HepG2 (cell line): Measurements from ENCODE around the gene RPL41. TPM values are rescaled to one million over a fixed set of nuclear protein-coding genes. Genes with fewer than 3 reads are reported as not detected.

Experiments
- HNF1B ChIP-seq: sonication (generic); formaldehyde crosslinking; IDR thresholded peaks from 2 replicates; pipeline ENCODE4 v1.5.1; 2020; ENCODE audit warnings: mild to moderate bottlenecking, moderate library complexity, missing genetic modification reagents
- MXD1 ChIP-seq: sonication (generic); formaldehyde crosslinking; IDR thresholded peaks from 2 replicates; pipeline ENCODE4 v1.4.0; 2020; ENCODE audit warnings: mild to moderate bottlenecking, missing genetic modification reagents
- SYNCRIP ChIP-seq: fragments of 200-400 bp; formaldehyde crosslinking; IDR thresholded peaks from 2 replicates; pipeline ENCODE4 v1.6.1; 2018; ENCODE audit warnings: mild to moderate bottlenecking, low read depth, low read length; ENCODE audit not compliant: insufficient read depth
- TFE3 ChIP-seq: IDR thresholded peaks from 2 replicates; pipeline ENCODE4 v1.6.1; 2016
- TOE1 ChIP-seq: sonication (generic); formaldehyde crosslinking; IDR thresholded peaks from 2 replicates; pipeline ENCODE4 v1.4.0; 2020; ENCODE audit warnings: mild to moderate bottlenecking, missing genetic modification reagents
- polyA plus RNA-seq, 8 experiments: library from polyadenylated mRNA; depleted of rRNA in 3 of 8; stranded (reverse) in 7 of 8; unstranded in 1 of 8; fragments of >200 nt; fragmentation: Illumina TruSeq in 4 of 8; extraction: Trizol in 4 of 8; gene quantifications; 2 replicates each; pipeline versions ENCODE4 v1.2.1 to v1.2.3, GENCODE V29; 2011 to 2016; ENCODE audit warnings: low read depth in 4 of 8, missing spikeins in 1 of 8, mixed read lengths in 1 of 8; ENCODE audit not compliant: insufficient read depth in 1 of 8
- total RNA-seq, 5 experiments: library from RNA; depleted of rRNA; stranded (reverse); fragments of >200 nt; fragmentation: Illumina TruSeq; extraction: Trizol; gene quantifications; 2 replicates each; pipeline ENCODE4 v1.2.3, GENCODE V29; 2016; ENCODE audit warnings: low read depth in 1 of 5
- TF ChIP-seq, protein P1 (sequence below): sonication (generic); formaldehyde crosslinking; IDR thresholded peaks from 2 replicates; pipeline ENCODE4 v1.9.0; 2021; ENCODE audit warnings: mild to moderate bottlenecking, missing genetic modification reagents
- TF ChIP-seq, protein P2 (sequence below): sonication (generic); formaldehyde crosslinking; IDR thresholded peaks from 2 replicates; pipeline ENCODE4 v1.5.1; 2020; ENCODE audit warnings: mild to moderate bottlenecking, missing genetic modification reagents, borderline replicate concordance
- TF ChIP-seq, protein P3 (sequence below): sonication (generic); formaldehyde crosslinking; IDR thresholded peaks from 2 replicates; pipeline ENCODE4 v1.5.0; 2020; ENCODE audit warnings: mild to moderate bottlenecking, missing genetic modification reagents, moderate library complexity

The RPL41 gene
- total and polyA plus RNA-seq, 2 of the 13 experiments (the other 11 are each of a cell fraction or from before 2014, with no cell fraction given) = 4,012 to 7,670 TPM

DNA sequence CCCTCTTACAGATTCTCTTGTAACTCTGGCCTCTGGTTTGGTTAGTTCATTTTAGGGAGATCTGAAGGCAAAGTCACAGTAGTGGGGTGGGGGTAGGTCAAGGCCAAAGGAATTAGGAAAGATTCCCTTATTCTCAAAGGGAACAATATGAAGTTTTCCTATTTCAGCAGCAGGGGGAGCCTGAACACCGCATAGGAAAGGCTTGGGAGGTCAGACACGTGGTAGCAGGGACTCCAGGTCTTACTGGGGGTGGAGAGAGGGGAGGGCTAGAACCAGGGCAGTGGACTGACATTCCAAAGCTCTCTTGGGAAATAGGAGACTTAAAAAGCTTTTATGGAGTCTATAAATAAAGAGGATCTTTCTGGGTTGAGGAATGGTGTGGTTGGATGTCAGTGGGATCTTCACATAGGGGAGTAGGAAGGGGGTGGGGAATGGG lies 2.9 kb downstream of the RPL41 start (continued):
- TF ChIP-seq, protein P1, sequence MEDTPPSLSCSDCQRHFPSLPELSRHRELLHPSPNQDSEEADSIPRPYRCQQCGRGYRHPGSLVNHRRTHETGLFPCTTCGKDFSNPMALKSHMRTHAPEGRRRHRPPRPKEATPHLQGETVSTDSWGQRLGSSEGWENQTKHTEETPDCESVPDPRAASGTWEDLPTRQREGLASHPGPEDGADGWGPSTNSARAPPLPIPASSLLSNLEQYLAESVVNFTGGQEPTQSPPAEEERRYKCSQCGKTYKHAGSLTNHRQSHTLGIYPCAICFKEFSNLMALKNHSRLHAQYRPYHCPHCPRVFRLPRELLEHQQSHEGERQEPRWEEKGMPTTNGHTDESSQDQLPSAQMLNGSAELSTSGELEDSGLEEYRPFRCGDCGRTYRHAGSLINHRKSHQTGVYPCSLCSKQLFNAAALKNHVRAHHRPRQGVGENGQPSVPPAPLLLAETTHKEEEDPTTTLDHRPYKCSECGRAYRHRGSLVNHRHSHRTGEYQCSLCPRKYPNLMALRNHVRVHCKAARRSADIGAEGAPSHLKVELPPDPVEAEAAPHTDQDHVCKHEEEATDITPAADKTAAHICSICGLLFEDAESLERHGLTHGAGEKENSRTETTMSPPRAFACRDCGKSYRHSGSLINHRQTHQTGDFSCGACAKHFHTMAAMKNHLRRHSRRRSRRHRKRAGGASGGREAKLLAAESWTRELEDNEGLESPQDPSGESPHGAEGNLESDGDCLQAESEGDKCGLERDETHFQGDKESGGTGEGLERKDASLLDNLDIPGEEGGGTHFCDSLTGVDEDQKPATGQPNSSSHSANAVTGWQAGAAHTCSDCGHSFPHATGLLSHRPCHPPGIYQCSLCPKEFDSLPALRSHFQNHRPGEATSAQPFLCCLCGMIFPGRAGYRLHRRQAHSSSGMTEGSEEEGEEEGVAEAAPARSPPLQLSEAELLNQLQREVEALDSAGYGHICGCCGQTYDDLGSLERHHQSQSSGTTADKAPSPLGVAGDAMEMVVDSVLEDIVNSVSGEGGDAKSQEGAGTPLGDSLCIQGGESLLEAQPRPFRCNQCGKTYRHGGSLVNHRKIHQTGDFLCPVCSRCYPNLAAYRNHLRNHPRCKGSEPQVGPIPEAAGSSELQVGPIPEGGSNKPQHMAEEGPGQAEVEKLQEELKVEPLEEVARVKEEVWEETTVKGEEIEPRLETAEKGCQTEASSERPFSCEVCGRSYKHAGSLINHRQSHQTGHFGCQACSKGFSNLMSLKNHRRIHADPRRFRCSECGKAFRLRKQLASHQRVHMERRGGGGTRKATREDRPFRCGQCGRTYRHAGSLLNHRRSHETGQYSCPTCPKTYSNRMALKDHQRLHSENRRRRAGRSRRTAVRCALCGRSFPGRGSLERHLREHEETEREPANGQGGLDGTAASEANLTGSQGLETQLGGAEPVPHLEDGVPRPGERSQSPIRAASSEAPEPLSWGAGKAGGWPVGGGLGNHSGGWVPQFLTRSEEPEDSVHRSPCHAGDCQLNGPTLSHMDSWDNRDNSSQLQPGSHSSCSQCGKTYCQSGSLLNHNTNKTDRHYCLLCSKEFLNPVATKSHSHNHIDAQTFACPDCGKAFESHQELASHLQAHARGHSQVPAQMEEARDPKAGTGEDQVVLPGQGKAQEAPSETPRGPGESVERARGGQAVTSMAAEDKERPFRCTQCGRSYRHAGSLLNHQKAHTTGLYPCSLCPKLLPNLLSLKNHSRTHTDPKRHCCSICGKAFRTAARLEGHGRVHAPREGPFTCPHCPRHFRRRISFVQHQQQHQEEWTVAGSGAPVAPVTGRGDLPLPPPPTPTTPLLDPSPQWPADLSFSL = no peak
- TF ChIP-seq TOE1 (CRISPR knock-in tag) (no peak), TFE3 (CRISPR knock-in tag) (0 out of 2 replicates have a peak, but pooled peaks have one; percentile 63), HNF1B (CRISPR knock-in tag) (0 out of 2 replicates have a peak, but pooled peaks have one; percentile 35), SYNCRIP (no peak), MXD1 (CRISPR knock-in tag) (no peak)
- TF ChIP-seq, protein P2, sequence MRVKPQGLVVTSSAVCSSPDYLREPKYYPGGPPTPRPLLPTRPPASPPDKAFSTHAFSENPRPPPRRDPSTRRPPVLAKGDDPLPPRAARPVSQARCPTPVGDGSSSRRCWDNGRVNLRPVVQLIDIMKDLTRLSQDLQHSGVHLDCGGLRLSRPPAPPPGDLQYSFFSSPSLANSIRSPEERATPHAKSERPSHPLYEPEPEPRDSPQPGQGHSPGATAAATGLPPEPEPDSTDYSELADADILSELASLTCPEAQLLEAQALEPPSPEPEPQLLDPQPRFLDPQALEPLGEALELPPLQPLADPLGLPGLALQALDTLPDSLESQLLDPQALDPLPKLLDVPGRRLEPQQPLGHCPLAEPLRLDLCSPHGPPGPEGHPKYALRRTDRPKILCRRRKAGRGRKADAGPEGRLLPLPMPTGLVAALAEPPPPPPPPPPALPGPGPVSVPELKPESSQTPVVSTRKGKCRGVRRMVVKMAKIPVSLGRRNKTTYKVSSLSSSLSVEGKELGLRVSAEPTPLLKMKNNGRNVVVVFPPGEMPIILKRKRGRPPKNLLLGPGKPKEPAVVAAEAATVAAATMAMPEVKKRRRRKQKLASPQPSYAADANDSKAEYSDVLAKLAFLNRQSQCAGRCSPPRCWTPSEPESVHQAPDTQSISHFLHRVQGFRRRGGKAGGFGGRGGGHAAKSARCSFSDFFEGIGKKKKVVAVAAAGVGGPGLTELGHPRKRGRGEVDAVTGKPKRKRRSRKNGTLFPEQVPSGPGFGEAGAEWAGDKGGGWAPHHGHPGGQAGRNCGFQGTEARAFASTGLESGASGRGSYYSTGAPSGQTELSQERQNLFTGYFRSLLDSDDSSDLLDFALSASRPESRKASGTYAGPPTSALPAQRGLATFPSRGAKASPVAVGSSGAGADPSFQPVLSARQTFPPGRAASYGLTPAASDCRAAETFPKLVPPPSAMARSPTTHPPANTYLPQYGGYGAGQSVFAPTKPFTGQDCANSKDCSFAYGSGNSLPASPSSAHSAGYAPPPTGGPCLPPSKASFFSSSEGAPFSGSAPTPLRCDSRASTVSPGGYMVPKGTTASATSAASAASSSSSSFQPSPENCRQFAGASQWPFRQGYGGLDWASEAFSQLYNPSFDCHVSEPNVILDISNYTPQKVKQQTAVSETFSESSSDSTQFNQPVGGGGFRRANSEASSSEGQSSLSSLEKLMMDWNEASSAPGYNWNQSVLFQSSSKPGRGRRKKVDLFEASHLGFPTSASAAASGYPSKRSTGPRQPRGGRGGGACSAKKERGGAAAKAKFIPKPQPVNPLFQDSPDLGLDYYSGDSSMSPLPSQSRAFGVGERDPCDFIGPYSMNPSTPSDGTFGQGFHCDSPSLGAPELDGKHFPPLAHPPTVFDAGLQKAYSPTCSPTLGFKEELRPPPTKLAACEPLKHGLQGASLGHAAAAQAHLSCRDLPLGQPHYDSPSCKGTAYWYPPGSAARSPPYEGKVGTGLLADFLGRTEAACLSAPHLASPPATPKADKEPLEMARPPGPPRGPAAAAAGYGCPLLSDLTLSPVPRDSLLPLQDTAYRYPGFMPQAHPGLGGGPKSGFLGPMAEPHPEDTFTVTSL (CRISPR knock-in tag) = no peak
- TF ChIP-seq, protein P3, sequence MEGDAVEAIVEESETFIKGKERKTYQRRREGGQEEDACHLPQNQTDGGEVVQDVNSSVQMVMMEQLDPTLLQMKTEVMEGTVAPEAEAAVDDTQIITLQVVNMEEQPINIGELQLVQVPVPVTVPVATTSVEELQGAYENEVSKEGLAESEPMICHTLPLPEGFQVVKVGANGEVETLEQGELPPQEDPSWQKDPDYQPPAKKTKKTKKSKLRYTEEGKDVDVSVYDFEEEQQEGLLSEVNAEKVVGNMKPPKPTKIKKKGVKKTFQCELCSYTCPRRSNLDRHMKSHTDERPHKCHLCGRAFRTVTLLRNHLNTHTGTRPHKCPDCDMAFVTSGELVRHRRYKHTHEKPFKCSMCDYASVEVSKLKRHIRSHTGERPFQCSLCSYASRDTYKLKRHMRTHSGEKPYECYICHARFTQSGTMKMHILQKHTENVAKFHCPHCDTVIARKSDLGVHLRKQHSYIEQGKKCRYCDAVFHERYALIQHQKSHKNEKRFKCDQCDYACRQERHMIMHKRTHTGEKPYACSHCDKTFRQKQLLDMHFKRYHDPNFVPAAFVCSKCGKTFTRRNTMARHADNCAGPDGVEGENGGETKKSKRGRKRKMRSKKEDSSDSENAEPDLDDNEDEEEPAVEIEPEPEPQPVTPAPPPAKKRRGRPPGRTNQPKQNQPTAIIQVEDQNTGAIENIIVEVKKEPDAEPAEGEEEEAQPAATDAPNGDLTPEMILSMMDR = peak; percentile 90
